GM18873 (cell line): Measurements from ENCODE around the gene POU3F2.

Experiments
- ATAC-seq: cut with Tn5 transposase; IDR thresholded peaks from one replicate; pipeline ENCODE4 v1.9.1; 2021; ENCODE audit warnings: mild to moderate bottlenecking, moderate library complexity, moderate number of reproducible peaks; ENCODE audit not compliant: unreplicated experiment, low FRiP score

Gene POU3F2

DNA sequence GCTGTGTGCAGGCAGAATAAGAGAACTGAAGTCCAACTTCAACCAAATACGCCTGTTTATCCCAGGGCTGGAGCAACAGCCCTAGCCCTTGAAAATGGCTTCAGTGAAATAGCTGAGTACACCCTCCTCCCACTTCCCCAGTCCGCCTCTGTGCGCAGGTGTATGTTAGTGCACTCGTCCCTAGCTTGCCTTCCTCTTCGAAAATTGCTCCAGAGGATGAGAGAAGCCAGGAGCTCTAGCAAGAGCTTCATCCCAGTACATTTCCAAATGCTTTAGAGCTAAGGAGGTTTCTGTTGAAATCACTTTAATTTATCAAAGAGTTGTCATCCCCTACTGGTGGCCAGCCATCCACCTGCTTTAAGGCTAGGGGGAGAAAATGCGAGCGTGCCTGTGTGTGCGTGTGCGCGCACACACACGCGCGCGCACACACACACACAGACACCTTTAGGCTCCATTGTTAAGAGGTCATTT is 5.4 kb upstream of the POU3F2 start:
- ATAC-seq = no peak

DNA sequence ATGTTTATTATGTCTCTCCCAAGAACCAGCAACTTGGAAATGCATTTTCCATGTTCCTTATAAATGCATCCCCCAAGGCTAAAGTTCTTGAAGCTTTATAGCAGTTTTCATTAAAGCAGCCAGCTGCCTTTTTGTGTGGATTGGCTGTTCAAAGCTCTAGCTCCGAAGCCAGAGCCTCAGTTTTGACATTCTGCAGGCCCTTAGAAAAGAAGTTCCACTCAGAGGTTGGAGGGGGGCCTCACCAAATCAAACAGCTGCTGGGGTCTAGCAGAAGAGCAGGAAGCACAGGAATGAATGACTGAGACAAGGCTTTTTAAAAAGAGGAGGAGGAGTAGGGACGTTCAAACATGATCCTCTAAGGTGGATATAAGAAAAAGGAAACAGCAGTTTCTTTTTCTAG is 4.2 kb upstream of the POU3F2 start:
- no peak for ATAC-seq

DNA sequence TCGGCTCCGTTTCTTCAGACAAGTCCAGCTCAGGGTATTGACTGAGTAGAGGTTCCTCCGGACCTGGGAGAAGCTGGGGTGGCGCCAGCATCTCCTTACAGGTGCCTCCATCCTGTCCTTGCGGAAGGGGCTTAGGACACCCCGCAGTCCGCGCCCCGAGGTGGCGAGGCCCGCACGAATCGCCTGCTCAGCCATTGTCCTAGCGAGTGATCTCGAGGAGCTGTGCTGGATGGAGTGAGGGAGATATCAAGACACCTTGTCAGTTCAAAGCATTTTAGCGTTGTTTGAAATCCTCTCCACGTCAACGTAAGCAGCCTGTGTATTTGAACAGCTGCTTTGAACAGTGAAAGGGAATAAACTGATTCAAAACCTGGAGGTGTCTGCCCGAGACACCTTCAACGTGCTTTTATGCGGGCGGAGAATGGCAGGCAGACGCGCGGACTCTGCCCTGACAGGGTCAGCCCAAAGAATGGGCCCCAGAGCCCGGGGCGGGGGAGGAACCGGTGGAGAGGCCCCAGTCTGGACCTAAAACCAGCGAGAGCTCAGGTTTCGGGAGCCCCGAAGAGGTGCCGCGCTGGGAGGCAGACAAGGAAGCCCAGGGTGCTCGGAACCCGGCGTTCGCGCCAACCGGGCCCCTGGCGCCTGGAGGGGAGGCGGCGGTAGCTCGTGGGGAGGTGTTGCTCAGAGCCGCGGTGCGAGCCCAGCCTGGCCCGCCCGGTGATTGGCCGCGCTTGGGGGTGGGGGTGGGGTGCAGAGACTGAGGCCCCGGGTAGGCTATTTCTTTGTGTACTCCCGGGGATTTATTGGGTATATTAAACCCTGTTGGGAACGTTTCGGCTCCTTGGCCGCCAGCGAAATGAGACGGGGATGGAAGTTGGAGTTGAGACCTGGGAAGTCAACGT is 3.1 kb upstream of the POU3F2 start:
- no peak for ATAC-seq

DNA sequence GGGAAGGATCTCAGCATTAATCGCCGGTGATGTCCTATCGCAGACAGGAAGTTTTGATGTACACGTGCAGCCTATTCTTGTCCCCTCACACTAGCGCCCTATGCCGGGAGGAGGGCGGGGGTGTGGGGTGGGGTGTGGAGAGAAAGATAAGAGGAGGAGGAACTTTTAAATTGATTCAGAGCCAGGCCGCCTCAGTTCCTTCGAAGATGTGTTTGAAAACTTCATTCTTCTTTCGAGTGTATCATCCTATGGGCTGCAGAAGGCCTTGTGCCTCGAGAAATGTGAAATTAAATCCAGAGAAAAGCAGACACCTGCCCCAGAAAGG is 2.5 kb upstream of the POU3F2 start:
- no peak for ATAC-seq

DNA sequence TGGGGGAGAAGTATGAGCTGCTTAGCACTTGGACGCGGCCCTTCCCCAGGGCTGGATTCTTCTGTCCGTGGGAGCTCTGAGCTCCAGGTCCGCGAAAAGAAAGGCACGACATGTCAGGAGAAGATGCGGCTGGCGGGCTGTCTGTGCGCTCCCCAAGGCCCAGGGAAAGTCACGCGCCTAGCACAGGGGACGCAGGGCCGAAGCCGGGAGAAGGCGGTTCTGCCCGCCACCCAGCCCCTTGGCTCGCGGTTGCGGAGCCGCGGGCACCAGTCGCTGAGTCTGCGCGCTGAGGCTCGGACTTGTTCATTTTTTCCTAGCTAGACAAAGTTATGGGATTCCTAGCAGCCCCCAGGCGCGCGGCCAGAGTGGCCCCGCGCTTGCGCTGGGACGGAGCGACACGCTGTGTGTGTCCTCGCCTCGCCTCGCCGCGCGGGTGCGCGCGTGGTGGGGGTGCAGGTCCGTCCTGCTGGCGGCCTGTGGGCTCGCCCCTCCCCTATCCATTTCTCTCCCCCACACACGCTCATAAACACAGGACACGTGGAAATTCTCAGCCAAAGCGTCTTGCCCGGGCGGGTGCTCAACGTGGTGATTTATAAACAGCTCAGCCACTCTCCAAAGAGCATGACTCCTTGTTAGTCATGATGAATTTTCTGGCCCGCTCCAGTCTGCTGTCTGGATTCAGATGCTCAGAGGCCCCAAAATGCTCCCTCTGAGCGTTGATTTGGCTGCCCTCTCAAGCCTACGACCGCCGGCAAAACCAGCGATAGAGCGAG is 1.9 kb upstream of the POU3F2 start:
- no peak for ATAC-seq

DNA sequence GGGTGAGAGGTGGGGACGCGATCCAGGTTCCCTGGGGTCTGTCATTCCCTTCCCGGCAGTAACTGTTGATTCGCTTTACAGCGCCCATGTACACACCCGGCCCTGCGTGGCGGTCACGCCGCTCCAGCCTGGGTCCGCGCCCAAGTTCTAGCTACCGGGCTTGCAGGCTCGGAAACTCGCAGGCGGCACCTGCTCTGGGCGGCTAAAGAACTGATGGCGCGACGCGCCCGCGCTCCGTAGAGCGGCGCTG is 1.4 kb upstream of the POU3F2 start:
- no peak for ATAC-seq

DNA sequence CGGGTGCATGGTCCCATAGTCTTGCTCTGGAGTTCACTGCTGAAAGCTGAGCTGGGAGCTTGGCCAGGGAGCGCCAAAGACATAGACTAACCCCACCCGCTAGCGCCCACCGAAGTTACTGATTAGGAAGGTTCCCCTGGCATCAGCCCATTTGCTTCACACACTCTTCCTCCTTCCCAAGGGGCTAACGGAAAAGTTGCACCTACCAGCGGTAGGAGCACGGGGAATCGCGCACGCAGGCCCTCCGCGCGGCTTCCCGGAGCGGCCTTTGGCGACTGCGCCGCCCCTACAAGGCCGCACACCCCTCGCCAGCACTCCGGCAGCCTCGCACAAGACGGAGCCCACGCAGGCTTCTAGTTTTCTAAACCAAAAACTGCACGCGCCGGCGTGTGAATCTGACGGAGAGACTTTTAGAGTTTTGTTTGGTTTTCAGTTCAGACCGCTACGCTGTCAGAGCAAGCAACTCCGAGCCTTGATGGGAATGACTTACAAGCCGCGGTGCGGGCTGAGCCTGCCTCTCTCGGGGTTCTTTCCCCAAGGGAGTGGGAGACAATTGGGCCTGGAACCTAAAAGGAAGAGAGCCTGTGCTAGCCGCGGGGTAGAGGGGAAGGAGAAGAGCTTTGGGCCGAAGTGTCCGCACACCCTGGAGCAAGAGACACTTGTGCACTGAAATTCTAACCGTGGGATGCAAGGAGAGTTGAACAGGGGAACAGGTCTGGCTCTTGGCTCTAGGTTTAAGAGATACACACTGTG is 891 bp upstream of the POU3F2 start:
- ATAC-seq = no peak

DNA sequence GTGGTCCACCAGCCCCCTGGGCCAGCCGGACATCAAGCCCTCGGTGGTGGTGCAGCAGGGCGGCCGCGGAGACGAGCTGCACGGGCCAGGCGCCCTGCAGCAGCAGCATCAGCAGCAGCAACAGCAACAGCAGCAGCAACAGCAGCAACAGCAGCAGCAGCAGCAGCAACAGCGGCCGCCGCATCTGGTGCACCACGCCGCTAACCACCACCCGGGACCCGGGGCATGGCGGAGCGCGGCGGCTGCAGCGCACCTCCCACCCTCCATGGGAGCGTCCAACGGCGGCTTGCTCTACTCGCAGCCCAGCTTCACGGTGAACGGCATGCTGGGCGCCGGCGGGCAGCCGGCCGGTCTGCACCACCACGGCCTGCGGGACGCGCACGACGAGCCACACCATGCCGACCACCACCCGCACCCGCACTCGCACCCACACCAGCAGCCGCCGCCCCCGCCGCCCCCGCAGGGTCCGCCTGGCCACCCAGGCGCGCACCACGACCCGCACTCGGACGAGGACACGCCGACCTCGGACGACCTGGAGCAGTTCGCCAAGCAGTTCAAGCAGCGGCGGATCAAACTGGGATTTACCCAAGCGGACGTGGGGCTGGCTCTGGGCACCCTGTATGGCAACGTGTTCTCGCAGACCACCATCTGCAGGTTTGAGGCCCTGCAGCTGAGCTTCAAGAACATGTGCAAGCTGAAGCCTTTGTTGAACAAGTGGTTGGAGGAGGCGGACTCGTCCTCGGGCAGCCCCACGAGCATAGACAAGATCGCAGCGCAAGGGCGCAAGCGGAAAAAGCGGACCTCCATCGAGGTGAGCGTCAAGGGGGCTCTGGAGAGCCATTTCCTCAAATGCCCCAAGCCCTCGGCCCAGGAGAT is 1.0 kb downstream of the POU3F2 start:
- ATAC-seq = no peak

DNA sequence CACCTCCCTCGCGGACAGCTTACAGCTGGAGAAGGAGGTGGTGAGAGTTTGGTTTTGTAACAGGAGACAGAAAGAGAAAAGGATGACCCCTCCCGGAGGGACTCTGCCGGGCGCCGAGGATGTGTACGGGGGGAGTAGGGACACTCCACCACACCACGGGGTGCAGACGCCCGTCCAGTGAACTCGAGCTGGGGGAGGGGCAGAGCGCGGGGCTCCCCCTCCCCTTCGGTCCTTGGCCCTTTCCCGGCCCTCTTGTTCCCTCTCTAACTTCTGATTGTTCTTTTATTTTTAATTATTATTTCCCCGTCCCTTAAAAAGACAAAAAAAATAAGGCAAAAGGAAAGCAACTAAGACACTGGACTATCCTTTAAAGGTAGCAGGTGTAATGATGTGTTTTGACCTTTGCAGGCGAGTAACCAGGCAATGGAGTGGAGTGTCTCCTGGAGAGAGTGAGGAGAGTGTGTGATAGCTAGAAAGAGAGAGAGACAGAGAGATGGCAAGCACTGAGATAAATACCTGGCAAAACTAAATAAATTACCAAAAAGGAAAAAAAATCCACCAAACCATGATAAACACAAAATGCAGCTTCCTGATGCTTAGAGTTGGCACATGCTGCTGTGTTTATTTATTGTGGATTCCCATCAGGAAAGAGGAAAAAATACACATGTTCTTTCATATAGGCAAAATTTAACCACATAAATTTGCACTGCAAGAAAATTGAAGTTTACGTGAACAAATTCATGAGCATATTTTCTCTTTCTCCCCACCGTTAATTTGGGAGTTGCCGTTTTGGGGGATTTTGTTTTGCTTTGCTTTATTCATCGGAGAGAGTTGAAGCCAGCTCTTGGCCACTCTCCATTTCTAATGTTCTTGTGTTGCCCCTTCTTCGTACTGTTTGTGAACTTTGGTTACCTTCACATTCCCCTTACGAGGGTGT is 1.9 kb downstream of the POU3F2 start:
- ATAC-seq = no peak

DNA sequence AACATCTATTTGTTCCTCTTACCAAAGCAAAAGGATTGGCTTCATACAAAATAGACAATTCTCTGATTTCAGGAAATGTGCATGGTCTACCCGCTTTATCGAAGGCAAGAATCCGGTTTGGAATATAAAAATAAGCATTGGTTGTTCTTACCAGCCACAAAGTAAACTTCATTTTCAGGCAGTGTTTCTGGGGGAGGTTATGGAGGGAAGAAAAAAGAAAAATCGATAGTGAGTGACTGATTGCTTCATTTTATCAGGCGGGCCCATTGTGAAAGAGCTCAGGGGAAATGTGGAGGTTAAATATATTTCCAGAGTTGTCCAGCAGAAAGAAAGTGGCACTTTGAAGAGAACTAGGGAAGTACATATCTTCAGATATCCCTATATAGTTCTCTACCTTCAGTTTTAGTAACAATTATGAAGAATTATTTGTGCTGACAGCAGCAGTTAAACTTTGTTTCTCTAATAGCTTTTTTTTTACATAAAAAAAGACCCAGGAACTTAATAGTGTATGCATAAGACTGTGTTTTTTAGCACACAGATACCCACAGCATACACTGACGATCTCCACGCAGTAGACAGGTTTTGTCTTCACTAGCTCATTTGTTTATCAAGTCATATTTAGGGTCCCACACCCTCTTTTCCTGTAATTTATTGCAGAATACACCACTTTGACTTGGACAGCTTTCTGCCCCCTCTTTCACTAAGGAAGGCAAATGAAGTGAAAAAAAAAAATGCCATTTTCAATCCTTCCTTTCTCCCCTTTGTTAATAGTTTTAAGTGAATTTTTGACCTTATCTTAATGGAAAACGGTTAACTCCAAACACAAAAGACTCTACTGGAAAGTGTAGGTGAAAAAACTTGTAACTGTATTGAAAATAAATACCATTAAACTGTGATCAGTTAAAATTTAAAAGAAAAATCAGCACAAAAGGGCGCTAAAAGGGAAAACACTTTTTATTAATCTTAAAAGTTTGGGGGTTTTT is 2.9 kb downstream of the POU3F2 start:
- ATAC-seq = no peak

DNA sequence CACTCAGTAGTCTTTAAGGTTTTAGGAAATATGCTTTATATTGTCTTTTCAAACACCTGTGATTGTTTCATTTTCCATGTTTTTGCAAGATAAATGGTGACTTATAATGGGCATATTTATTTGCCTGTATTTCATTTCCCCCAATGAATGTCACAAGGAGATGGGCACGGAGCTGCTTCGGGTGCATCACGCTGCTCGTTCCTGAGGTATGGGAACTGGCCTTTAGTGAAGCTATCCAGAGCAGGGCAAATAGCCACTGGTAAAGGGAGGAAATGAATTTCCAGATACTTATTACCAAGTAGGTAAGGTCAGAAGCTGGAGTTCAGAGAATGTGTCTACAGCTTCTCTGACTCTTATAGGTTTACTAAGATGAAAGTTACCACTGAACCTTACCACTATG is 3.7 kb downstream of the POU3F2 start:
- no peak for ATAC-seq

DNA sequence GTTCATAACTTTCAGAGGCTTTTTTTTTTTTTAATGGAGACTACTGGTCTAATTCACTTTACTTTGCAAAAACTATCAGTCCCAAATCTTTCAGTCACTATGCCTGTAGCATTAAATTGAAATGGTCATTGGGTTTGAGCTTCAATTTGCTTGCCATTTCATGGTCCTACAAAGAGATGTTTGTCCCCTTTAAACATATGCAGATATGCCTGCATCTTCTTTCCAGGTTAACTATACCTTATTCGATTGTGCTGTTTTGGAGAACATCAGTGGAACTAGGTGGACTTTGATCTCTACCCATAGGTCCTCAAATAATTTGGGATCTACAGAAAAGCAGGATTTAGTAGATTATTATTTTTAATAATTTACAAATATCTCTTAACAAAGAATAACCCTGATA is 4.6 kb downstream of the POU3F2 start:
- ATAC-seq = no peak

DNA sequence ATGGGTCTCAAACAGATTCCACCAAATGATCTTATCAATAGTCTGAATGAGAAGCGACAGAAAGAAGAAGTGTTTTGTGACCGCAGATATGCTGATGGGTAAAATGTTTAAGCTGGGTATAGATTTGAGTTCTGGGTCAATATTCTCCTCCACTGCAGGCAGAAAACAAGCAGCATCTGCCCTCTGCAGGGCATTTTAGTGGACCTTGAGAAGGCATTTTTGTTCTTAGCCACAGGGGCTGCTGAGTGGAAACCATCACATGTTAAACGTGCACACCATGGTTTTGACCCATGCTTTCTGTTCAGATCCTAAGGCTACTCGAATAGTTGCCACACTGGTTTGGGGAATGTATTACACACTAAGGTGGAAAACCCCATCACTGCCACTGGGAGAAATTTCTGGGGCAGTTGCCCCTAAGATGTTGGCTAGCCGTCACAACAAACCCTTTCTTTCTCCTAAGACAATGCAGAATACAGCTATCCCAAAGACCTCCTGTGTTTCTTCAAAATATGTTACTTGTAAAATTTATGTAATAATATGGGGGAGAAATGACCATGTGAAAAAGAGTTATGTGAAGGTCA is 5.5 kb downstream of the POU3F2 start:
- no peak for ATAC-seq

DNA sequence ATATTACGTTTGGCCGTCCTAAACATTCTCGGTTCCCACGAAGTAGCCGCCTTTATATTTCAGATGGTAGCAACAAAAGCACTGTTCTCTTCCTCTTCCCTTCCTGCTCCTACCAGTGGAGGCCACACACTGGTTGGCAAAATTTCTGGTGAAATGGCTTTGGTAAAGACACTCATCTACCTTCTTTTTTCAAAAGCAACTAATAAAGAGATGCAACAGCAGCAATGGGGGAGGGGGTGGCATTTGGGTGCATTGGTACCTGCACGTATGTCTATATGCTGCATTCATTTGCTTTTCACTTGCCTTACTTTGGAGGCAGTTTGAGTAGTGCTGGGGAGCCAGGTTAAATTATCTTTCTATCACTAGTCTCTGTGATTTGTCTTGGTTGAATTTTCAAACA is 6.0 kb downstream of the POU3F2 start:
- ATAC-seq = no peak

DNA sequence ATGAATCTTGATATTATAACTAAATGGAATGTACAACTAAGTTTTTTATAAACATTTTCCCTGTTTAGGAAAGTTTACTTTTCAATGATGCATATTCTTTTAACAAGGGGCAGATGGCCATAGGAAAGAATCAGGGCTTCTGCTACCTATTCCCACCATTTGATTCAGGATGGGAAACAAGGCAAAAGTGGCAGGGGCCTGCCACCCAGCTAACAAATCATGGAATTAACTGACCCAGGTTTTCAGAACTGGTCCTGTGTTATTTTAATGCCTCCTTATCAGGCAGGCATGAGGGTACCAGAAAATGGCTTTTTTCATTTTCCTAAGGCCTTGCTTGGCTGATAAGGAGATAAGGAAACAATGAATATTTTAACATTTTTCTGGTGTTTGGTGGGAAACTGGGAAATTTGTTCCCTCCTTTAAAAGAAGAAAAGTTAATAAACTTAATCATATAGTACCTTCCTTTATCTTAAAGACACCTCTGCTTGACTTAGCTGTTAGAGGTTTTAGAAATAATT is 6.7 kb downstream of the POU3F2 start:
- no peak for ATAC-seq

DNA sequence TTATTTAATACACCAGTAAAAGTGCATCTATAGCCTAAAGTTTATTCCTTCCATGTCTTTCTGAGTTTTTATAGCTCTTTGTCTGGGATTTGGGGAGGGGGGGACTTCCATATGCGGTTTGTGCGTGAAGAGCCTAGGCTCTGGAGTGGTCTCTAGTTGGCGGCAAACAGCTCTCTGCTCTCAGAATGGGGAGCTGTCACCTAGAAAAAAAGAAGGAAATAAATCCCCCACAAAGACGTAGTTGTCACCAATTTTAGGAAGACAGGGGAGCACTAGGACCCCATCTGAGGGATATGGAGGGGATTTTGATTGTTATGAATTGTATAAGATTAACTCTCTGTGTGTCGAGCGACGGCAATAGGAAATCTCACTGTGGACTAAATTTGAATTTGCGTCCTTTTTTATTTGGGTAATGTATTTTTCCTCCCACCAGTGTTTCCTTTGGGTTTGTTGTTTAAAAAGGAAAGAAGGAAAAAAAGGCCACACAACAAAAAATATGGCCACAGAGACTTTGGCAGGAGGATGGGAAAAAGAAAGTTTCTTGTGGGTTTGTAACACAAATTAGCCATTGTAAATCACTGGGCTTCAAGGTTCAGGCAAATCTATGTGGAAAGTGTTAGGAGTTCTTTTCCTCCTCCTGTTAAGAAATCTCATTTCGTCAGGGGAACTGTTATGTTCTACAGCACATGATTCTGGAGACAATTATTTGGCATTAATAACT is 7.4 kb downstream of the POU3F2 start:
- ATAC-seq = no peak
